Activated CD8-positive, alpha-beta memory T cell treated with anti-CD3 and anti-CD28 coated beads for 4 hours (primary cell): ENCODE results near the gene GRB2.
A peak's percentile ranks its signal among the peaks of the same experiment; 100 is the strongest.
"Not testable (repeated sequence)": the region's sequence is repeated elsewhere in the genome, so short reads cannot be mapped to it uniquely, and the experiment has no call there.

ENCODE experiments used
- DNase-seq, 2 donors: peaks; one replicate each; pipeline ENCODE4 v3.0.0-alpha.2; 2020; ENCODE audit warnings: low read depth in 2 of 2

Gene GRB2

GRCh38 chr17:75405365-75406221 lies at the start of gene GRB2:
Gene GRB2 (minus strand): TSS chr17:75405678. CDS start chr17:75393628, 12,050 bp downstream.
- DNase-seq = peak; percentile 99 to 100

GRCh38 chr17:75454672-75455071 lies 49.2 kb upstream of the GRB2 start:
- not testable (repeated sequence) for DNase-seq

GRCh38 chr17:75454193-75454592 lies 48.7 kb upstream of the GRB2 start:
- no peak for DNase-seq

- no peak for DNase-seq
Measured at GRCh38 chr17:75450270-75450669, 44.8 kb upstream of the GRB2 start.

- no peak for DNase-seq
Measured at GRCh38 chr17:75447951-75448856, 42.7 kb upstream of the GRB2 start.

- not testable (repeated sequence) for DNase-seq
Measured at GRCh38 chr17:75445896-75446295, 40.4 kb upstream of the GRB2 start.

GRCh38 chr17:75445296-75445695 lies 39.8 kb upstream of the GRB2 start:
- DNase-seq = no peak

GRCh38 chr17:75442168-75443103 lies 37.0 kb upstream of the GRB2 start:
- no peak for DNase-seq

GRCh38 chr17:75440738-75441448 lies 35.4 kb upstream of the GRB2 start:
- DNase-seq = no peak

- DNase-seq = no peak
Measured at GRCh38 chr17:75439287-75439686, 33.8 kb upstream of the GRB2 start.

GRCh38 chr17:75437404-75437803 lies 31.9 kb upstream of the GRB2 start:
- not testable (repeated sequence) for DNase-seq

GRCh38 chr17:75434433-75434832 lies 29.0 kb upstream of the GRB2 start:
- not testable (repeated sequence) for DNase-seq

- no peak for DNase-seq
Measured at GRCh38 chr17:75433218-75433783, 27.8 kb upstream of the GRB2 start.

- no peak for DNase-seq
Measured at GRCh38 chr17:75430159-75430974, 24.9 kb upstream of the GRB2 start.

GRCh38 chr17:75428543-75429469 lies 23.3 kb upstream of the GRB2 start:
- DNase-seq = no peak

GRCh38 chr17:75418531-75418930 lies 13.1 kb upstream of the GRB2 start:
- no peak for DNase-seq

GRCh38 chr17:75417054-75417580 lies 11.6 kb upstream of the GRB2 start:
- DNase-seq = no peak

- no peak for DNase-seq
Measured at GRCh38 chr17:75416006-75416405, 10.5 kb upstream of the GRB2 start.
